Cardiac fibroblast (primary cell): Measurements from ENCODE around the gene ACO1.
A peak's percentile ranks its signal among the peaks of the same experiment; 100 is the strongest.

Experiments used
- DNase-seq, 2 donors: peaks; one replicate each; pipeline versions ENCODE4 v3.0.0 to v3.0.0-alpha.2; 2010; ENCODE audit warnings: low read depth in 2 of 2
- H3K4me3 ChIP-seq, 2 donors: replicated peaks in 1 of 2; 1 replicate in 1 of 2; 2 replicates in 1 of 2; pipeline ENCODE4 v1.5.1; 2011; ENCODE audit warnings: low read depth in 2 of 2, low read length in 2 of 2, mild to moderate bottlenecking in 2 of 2, moderate library complexity in 1 of 2
- CTCF ChIP-seq: IDR thresholded peaks from one replicate; pipeline ENCODE4 v1.5.1; 2011; ENCODE audit warnings: low read depth, mild to moderate bottlenecking, low read length, inconsistent platforms

ACO1 gene

GRCh38 chr9:32384364-32385151 lies at the start of gene ACO1:
TSS of gene ACO1 (plus strand) at chr9:32384643. CDS start at chr9:32405507, 20,864 bp downstream.
- H3K4me3 ChIP-seq = peak within 1 kb of the TSS; percentile 80 to 88
- no peak for TF ChIP-seq CTCF
- DNase-seq = peak; percentile 83 to 92

GRCh38 chr9:32334916-32335895 lies 49.2 kb upstream of the ACO1 start:
- no peak for DNase-seq
- TF ChIP-seq CTCF = no peak
- no peak overlapping the region for H3K4me3 ChIP-seq

- no peak overlapping the region for H3K4me3 ChIP-seq
- no peak for DNase-seq
- TF ChIP-seq CTCF = no peak
Observed at GRCh38 chr9:32339424-32339823, 45.0 kb upstream of the ACO1 start.

- no peak for TF ChIP-seq CTCF
- no peak for DNase-seq
- H3K4me3 ChIP-seq = no peak overlapping the region
Observed at GRCh38 chr9:32340361-32340760, 44.1 kb upstream of the ACO1 start.

GRCh38 chr9:32344551-32345182 lies 39.8 kb upstream of the ACO1 start:
- no peak overlapping the region for H3K4me3 ChIP-seq
- peak; percentile 33 to 39 for DNase-seq
- TF ChIP-seq CTCF = no peak

GRCh38 chr9:32345243-32345642 lies 39.2 kb upstream of the ACO1 start:
- H3K4me3 ChIP-seq = no peak overlapping the region
- no peak for TF ChIP-seq CTCF
- no peak for DNase-seq
